Measurements from ENCODE around the gene UBE2G2.

DNA sequence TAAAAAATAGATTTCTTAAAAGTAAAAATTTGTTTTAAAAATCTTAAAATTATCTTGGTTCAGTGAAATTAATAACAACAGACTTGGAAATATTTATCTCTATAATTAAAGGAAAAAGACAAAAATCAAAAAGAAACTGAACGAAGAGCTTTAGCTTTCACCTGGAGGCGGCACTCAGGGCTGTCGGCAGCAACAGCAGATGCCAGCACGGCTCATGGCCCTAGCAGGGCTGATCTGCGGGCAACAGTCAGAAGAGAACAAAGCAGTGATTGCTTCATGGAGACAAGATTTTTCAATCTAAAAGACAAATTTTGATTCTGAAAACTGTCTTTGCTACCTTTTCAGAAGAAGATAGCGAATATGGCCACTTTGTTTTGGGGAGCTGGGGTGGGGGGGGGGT lies 22.6 kb downstream of the UBE2G2 start:
- no peak for TF ChIP-seq POLR2A (IDR thresholded peaks at IDR 0.05)
- TF ChIP-seq, protein P1, sequence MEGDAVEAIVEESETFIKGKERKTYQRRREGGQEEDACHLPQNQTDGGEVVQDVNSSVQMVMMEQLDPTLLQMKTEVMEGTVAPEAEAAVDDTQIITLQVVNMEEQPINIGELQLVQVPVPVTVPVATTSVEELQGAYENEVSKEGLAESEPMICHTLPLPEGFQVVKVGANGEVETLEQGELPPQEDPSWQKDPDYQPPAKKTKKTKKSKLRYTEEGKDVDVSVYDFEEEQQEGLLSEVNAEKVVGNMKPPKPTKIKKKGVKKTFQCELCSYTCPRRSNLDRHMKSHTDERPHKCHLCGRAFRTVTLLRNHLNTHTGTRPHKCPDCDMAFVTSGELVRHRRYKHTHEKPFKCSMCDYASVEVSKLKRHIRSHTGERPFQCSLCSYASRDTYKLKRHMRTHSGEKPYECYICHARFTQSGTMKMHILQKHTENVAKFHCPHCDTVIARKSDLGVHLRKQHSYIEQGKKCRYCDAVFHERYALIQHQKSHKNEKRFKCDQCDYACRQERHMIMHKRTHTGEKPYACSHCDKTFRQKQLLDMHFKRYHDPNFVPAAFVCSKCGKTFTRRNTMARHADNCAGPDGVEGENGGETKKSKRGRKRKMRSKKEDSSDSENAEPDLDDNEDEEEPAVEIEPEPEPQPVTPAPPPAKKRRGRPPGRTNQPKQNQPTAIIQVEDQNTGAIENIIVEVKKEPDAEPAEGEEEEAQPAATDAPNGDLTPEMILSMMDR (IDR thresholded peaks at IDR 0.05) = no peak
